Right lobe of liver (tissue), 6 donors: ENCODE data around the gene ZFP64. TPM values are rescaled to one million over a fixed set of nuclear protein-coding genes. Genes with fewer than 3 reads are reported as not detected.
"Not testable (repeated sequence)": the region's sequence is repeated elsewhere in the genome, so short reads cannot be mapped to it uniquely, and the experiment has no call there.

ENCODE experiments used
- ATAC-seq, 4 donors: fragments of 200-7000 bp; cut with Tn5 transposase; one replicate each; pipeline ENCODE4 v1.9.1; 2020; ENCODE audit warnings: mild to moderate bottlenecking in 4 of 4, moderate library complexity in 4 of 4
- DNase-seq, 3 donors: peaks; one replicate each; pipeline ENCODE4 v3.0.0-alpha.2; 2020
- H3K27ac ChIP-seq, 3 donors: fragments of 200-600 bp; one replicate each; pipeline ENCODE4 v1.8.0; 2022
- H3K27me3 ChIP-seq, 2 donors: fragments of 200-600 bp; one replicate each; pipeline ENCODE4 v1.8.0; 2022
- H3K36me3 ChIP-seq, 4 donors: fragments of 200-600 bp; sonication (generic) in 1 of 4; one replicate each; pipeline versions ENCODE4 v1.5.1 to v1.8.0; 2017 to 2022; ENCODE audit warnings: control low read depth in 1 of 4
- H3K4me1 ChIP-seq, 4 donors: fragments of 200-600 bp; sonication (generic) in 1 of 4; one replicate each; pipeline versions ENCODE4 v1.5.1 to v1.8.0; 2017 to 2022; ENCODE audit warnings: control low read depth in 1 of 4
- H3K4me3 ChIP-seq, 3 donors: fragments of 200-600 bp; one replicate each; pipeline ENCODE4 v1.8.0; 2022
- H3K9me3 ChIP-seq, 4 donors: fragments of 200-600 bp; sonication (generic) in 1 of 4; one replicate each; pipeline versions ENCODE4 v1.5.1 to v1.8.0; 2017 to 2022; ENCODE audit warnings: control low read depth in 1 of 4
- POLR2A ChIP-seq: fragments of 450-650 bp; IDR thresholded peaks from one replicate; pipeline ENCODE4 v1.6.1; 2017; ENCODE audit warnings: antibody characterized with exemption, mild to moderate bottlenecking
- WGBS: methylation state at CpG from one replicate; pipeline ENCODE4 v1.1.6; 2018; ENCODE audit warnings: low coverage, low lambda C conversion rate; ENCODE audit not compliant: insufficient coverage; ENCODE audit errors: missing lambda C conversion rate; 5-methylcytosine and 5-hydroxymethylcytosine counted together
- intact Hi-C, 2 donors: fragments of 100-400 bp; cut with DNase I; formaldehyde crosslinking; loops; one replicate each; pipeline versions ENCODE4 v1.11.2 to v1.14.1; 2022
- total RNA-seq, 6 experiments: library from RNA; depleted of rRNA in 2 of 6; stranded (reverse); fragments of >200 nt in 2 of 6; fragmentation: NEBNext Ultra II Directional in 3 of 6; extraction: Animal tissue kit (Norgen Biotek cat#: 25700) in 3 of 6; gene quantifications; one replicate each; pipeline versions ENCODE4 v1.1.0 to v1.2.4, GENCODE V29; 2016 to 2023
- TF ChIP-seq, protein P1 (sequence below), 4 donors: fragments of 200-600 bp in 3 of 4; fragments of 450-650 bp in 1 of 4; IDR thresholded peaks; one replicate each; pipeline versions ENCODE4 v1.5.1 to v1.8.0; 2016 to 2022; ENCODE audit warnings: antibody characterized with exemption in 4 of 4, mild to moderate bottlenecking in 2 of 4
- donor health status: DM: no; HTN: yes; CAD: no.
- donor health status: DM: no; HTN: no; CAD: no.
- donor health status: DM: no; HTN: no; CAD: no.
- donor health status: DM: no; HTN: yes; CAD: no.
- donor health status: DM: no; HTN: yes; CAD: no.

The ZFP64 gene
- total RNA-seq, 6 experiments from 2014 or later, result 6.0 to 11.6 (median 7.2) TPM

DNA sequence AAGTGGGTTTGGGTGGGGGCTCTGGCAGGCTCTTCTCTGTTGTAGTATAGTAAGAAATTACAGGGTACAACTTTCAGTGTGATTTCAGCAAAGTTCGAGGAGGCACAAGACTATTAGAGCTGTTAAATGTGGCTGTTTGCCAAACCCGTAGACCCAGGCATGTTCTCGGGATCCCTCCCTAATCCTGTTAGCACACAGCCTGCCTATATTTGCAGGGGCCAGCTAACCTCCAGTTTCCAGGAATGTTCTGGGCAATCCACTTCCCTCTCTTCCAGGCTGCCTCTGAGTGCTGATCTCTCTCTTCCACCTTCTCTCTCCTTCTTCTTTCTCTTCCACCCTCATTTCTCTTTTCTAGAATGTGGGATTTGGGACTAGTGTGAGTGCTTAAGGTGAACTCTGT is 34.8 kb upstream of the ZFP64 start:
- H3K27me3 ChIP-seq, result no peaks in the 10 kb centered on the region
- no peak overlapping the region for H3K27ac ChIP-seq
- H3K36me3 ChIP-seq, result no peaks in the 10 kb centered on the region
- WGBS, result 49% methylated on average over 3 of the region's 3 CpGs
- no peak for TF ChIP-seq POLR2A
- TF ChIP-seq, protein P1, sequence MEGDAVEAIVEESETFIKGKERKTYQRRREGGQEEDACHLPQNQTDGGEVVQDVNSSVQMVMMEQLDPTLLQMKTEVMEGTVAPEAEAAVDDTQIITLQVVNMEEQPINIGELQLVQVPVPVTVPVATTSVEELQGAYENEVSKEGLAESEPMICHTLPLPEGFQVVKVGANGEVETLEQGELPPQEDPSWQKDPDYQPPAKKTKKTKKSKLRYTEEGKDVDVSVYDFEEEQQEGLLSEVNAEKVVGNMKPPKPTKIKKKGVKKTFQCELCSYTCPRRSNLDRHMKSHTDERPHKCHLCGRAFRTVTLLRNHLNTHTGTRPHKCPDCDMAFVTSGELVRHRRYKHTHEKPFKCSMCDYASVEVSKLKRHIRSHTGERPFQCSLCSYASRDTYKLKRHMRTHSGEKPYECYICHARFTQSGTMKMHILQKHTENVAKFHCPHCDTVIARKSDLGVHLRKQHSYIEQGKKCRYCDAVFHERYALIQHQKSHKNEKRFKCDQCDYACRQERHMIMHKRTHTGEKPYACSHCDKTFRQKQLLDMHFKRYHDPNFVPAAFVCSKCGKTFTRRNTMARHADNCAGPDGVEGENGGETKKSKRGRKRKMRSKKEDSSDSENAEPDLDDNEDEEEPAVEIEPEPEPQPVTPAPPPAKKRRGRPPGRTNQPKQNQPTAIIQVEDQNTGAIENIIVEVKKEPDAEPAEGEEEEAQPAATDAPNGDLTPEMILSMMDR (IDR thresholded peaks at IDR 0.05), result no peak
- H3K9me3 ChIP-seq, result peaks cover 0 to under 1% (median 0%) of the 10 kb centered on the region in 4 donors
- no peak for ATAC-seq
- peaks cover 0 to 14% (median 3%) of the 10 kb centered on the region in 4 donors for H3K4me1 ChIP-seq
- no peak for DNase-seq
- intact Hi-C loops, result no loop called here
- no peak overlapping the region for H3K4me3 ChIP-seq

DNA sequence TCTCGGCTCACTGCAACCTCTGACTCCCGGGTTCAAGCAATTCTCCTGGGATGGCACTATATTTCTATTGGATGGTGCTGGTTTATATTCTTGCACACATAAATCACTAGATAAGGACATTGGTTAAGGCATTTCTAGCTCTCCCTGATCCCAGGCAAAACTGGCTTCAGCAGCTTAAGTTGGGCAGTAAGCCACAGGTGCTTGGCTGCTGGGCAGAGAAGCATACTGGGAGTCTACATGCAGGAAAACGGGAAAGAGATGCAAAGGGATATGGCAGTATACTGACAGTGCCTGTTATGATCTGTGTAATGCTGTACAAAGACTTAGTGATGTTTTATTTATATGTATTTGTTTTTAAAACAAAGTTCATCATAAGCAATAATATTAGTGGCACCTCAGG is 33.3 kb upstream of the ZFP64 start:
- 37% methylated on average over 3 of the region's 3 CpGs for WGBS
- no peak overlapping the region for H3K4me3 ChIP-seq
- H3K27me3 ChIP-seq, result no peaks in the 10 kb centered on the region
- no peaks in the 10 kb centered on the region for H3K36me3 ChIP-seq
- H3K9me3 ChIP-seq, result peaks cover 0 to 12% (median 0%) of the 10 kb centered on the region in 4 donors
- DNase-seq (no peak), ATAC-seq (peak in 3 of 4 donors; percentile 47 to 64 (median 52))
- no peak overlapping the region for H3K27ac ChIP-seq
- no peaks in the 10 kb centered on the region for H3K4me1 ChIP-seq
- TF ChIP-seq, protein P1 (IDR thresholded peaks at IDR 0.05), result no peak
- TF ChIP-seq POLR2A, result no peak
- intact Hi-C loops, result no loop called here

DNA sequence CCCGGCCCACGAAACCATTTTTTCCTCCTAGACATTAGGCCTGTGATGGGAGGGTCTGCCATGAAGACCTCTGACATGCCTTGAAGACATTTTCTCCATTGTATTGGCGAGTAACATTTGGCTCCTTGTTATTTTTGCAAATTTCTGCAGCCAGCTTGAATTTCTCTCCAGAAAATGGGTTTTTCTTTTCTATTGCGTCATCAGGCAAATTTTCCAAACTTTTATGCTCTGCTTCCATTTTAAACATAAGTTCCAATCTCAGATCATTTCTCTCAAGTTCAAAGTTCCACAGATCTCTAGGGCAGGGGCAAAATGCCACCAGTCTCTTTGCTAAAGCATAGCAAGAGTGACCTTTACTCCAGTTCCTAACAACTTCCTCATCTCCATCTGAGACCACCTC is 29.8 kb upstream of the ZFP64 start:
- ATAC-seq, H3K27me3 ChIP-seq, H3K36me3 ChIP-seq, H3K4me3 ChIP-seq, intact Hi-C loops, H3K4me1 ChIP-seq, DNase-seq, H3K27ac ChIP-seq: not testable (repeated sequence)
- WGBS, result 76% methylated on average over 2 of the region's 4 CpGs
- H3K9me3 ChIP-seq, result peaks cover 0 to 12% (median 0%) of the 10 kb centered on the region in 4 donors

DNA sequence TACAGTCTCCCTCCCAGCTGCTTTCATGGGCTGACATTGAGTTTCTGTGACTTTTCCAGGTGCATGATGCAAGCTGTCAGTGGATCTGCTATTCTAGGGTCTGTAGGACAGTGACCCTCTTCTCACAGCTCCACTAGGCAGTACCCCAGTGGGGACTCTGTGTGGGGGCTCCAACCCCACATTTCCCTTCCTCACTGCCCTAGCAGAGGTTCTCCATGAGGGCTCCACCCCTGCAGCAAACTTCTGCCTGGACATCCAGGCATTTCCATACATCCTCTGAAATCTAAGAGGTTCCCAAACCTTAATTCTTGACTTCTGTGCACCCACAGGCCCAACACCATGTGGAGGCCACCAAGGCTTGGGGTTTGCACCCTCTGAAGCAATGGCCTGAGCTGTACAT is 29.3 kb upstream of the ZFP64 start:
- ATAC-seq, H3K4me3 ChIP-seq, H3K4me1 ChIP-seq, DNase-seq, H3K27ac ChIP-seq, H3K36me3 ChIP-seq, intact Hi-C loops, H3K27me3 ChIP-seq: not testable (repeated sequence)
- peaks cover 0 to 12% (median 0%) of the 10 kb centered on the region in 4 donors for H3K9me3 ChIP-seq

DNA sequence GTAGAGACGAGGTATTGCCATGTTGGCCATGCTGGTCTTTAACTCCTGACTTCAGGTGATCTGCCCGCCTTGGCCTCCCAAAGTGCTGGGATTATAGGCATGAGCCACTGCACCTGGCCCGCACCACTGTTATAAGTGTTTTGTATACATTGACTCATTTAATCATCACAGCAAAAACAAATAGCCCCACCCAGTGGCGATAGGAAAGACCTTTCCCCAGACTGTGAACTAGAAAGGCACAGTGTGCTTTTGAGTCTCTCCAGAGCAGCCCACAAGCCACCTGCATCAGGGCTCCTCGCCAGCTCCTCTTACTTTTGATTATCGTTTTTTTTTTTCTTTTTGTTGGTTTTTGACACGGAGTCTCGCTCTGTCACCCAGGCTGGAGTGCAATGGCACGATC is 27.9 kb upstream of the ZFP64 start:
- Histone ChIP-seq H3K9me3 (peaks cover 0 to 12% (median 0%) of the 10 kb centered on the region in 4 donors), H3K27ac (no peak overlapping the region), H3K27me3 (no peaks in the 10 kb centered on the region), H3K4me1 (no peaks in the 10 kb centered on the region), H3K4me3 (no peak overlapping the region), H3K36me3 (no peaks in the 10 kb centered on the region)
- TF ChIP-seq, protein P1 (IDR thresholded peaks at IDR 0.05), result no peak
- TF ChIP-seq POLR2A, result no peak
- intact Hi-C loops, result no loop called here
- no peak for ATAC-seq
- WGBS, result 61% methylated on average over 7 of the region's 9 CpGs
- no peak for DNase-seq
